Endodermal cell (in vitro differentiated cells): ENCODE data around the gene KMT2C. TPM values are rescaled to one million over a fixed set of nuclear protein-coding genes. Genes with fewer than 3 reads are reported as not detected.

Experiments used
- DNase-seq: peaks from one replicate; pipeline ENCODE4 v3.0.0-alpha.2; 2017
- H3K27ac ChIP-seq: 2 replicates; pipeline ENCODE4 v1.5.1; 2013; ENCODE audit warnings: mild to moderate bottlenecking, low read depth, low read length, moderate library complexity
- H3K27me3 ChIP-seq: 2 replicates; pipeline ENCODE4 v1.6.1; 2013; ENCODE audit warnings: mild to moderate bottlenecking, low read length, moderate library complexity; ENCODE audit not compliant: insufficient read depth, control insufficient read depth, poor library complexity, severe bottlenecking
- H3K36me3 ChIP-seq: 2 replicates; pipeline ENCODE4 v1.7.0; 2013; ENCODE audit warnings: mild to moderate bottlenecking, low read length, moderate library complexity; ENCODE audit not compliant: control insufficient read depth, insufficient read depth
- H3K4me1 ChIP-seq: one replicate; pipeline ENCODE4 v1.7.0; 2013; ENCODE audit warnings: low read length; ENCODE audit not compliant: control insufficient read depth, insufficient read depth
- H3K4me3 ChIP-seq: 2 replicates; pipeline ENCODE4 v1.5.1; 2013; ENCODE audit warnings: mild to moderate bottlenecking, low read length, moderate library complexity
- H3K9ac ChIP-seq: 2 replicates; pipeline ENCODE4 v1.6.1; 2013; ENCODE audit warnings: mild to moderate bottlenecking, low read length, moderate library complexity; ENCODE audit not compliant: poor library complexity, severe bottlenecking; ENCODE audit errors: extremely low read depth
- H3K9me3 ChIP-seq: 2 replicates; pipeline ENCODE4 v1.6.1; 2013; ENCODE audit warnings: mild to moderate bottlenecking, low read length, moderate library complexity; ENCODE audit not compliant: control insufficient read depth
- H3K27ac Mint-ChIP-seq: 2 replicates; pipeline ENCODE4 v1.8.0; 2020; ENCODE audit warnings: mixed read lengths
- H3K27me3 Mint-ChIP-seq: 2 replicates; pipeline ENCODE4 v1.8.0; 2021; ENCODE audit warnings: mild to moderate bottlenecking, mixed read lengths; ENCODE audit not compliant: insufficient read depth
- H3K36me3 Mint-ChIP-seq: 2 replicates; pipeline ENCODE4 v1.8.0; 2020; ENCODE audit warnings: low read depth, mixed read lengths
- H3K4me1 Mint-ChIP-seq: 2 replicates; pipeline ENCODE4 v1.8.0; 2020; ENCODE audit warnings: mixed read lengths
- H3K4me3 Mint-ChIP-seq: 2 replicates; pipeline ENCODE4 v1.8.0; 2020; ENCODE audit warnings: mild to moderate bottlenecking, moderate library complexity, mixed read lengths
- H3K9me3 Mint-ChIP-seq: 2 replicates; pipeline ENCODE4 v1.8.0; 2020; ENCODE audit warnings: mild to moderate bottlenecking, mixed read lengths
- WGBS, 2 experiments: methylation state at CpG; one replicate each; pipeline versions ENCODE4 v1.1.5 to v1.1.7; 2013; ENCODE audit warnings: missing lambda C conversion rate in 2 of 2, mixed read lengths in 1 of 2; ENCODE audit not compliant: insufficient coverage in 1 of 2, insufficient read length in 1 of 2; 5-methylcytosine and 5-hydroxymethylcytosine counted together
- total RNA-seq, 2 donors: library from RNA; stranded (reverse); fragmentation: NEBNext Ultra II Directional in 1 of 2; extraction: Animal tissue kit (Norgen Biotek cat#: 25700) in 1 of 2; gene quantifications; 2 replicates in 1 of 2; 3 replicates in 1 of 2; pipeline ENCODE4 v1.2.1, GENCODE V29; 2021
- TF ChIP-seq, protein P1 (sequence below): fragments of 200-600 bp; sonication (generic); conservative IDR thresholded peaks from 2 replicates; pipeline ENCODE4 v1.5.0; 2021; ENCODE audit warnings: antibody characterized with exemption, mild to moderate bottlenecking

The KMT2C gene
- total RNA-seq, 2 donors from 2014 or later = 54.3 to 60.6 TPM

DNA sequence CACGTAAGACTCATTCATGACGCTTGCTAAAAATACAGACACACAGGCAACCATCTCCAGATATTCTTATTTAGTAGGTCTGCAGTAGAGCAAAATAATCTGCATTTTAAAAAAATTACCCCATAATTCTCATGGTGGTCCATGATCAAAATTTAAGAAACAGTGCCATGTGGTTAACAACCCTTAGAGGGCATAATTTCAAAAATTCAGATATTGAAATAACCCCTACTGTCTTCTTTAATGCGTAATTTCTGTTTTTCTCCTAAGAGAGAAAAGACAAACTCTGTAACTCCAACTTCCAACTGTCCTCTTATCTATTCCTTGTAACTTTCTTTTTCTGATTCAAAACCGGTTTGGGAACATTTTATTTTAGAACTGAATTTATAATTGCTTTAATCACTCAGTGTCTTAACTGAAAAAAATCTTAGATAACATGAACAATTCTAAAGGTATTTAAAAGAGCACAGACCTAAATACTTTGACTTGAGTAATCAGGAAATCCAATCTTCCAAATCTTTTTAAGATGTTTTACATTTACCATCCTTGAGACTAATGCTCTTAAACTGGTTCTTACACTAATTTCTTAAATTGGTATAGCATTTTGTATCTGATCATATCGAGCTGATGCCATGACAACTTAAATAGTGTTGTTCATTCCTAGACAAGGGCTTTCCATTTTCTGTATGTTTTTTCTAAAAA, 262.3 kb downstream of the KMT2C start:
- Mint-ChIP-seq H3K27ac (no peak overlapping the region), H3K4me3 (no peak overlapping the region), H3K9me3 (no peaks in the 10 kb centered on the region), H3K27me3 (no peaks in the 10 kb centered on the region), H3K4me1 (no peaks in the 10 kb centered on the region), H3K36me3 (peaks cover 51% of the 10 kb centered on the region)
- no peak overlapping the region for H3K27ac ChIP-seq
- WGBS, 2 experiments = 93 to 100% methylated on average over 1 to 5 of the region's 5 CpGs
- H3K36me3 ChIP-seq = peaks cover 70% of the 10 kb centered on the region
- H3K4me3 ChIP-seq = no peak overlapping the region
- H3K9me3 ChIP-seq = no peaks in the 10 kb centered on the region
- H3K27me3 ChIP-seq = no peaks in the 10 kb centered on the region
- no peak for DNase-seq
- no peaks in the 10 kb centered on the region for H3K4me1 ChIP-seq
- H3K9ac ChIP-seq = no peak overlapping the region
- TF ChIP-seq, protein P1, sequence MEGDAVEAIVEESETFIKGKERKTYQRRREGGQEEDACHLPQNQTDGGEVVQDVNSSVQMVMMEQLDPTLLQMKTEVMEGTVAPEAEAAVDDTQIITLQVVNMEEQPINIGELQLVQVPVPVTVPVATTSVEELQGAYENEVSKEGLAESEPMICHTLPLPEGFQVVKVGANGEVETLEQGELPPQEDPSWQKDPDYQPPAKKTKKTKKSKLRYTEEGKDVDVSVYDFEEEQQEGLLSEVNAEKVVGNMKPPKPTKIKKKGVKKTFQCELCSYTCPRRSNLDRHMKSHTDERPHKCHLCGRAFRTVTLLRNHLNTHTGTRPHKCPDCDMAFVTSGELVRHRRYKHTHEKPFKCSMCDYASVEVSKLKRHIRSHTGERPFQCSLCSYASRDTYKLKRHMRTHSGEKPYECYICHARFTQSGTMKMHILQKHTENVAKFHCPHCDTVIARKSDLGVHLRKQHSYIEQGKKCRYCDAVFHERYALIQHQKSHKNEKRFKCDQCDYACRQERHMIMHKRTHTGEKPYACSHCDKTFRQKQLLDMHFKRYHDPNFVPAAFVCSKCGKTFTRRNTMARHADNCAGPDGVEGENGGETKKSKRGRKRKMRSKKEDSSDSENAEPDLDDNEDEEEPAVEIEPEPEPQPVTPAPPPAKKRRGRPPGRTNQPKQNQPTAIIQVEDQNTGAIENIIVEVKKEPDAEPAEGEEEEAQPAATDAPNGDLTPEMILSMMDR = peak; percentile 30

DNA sequence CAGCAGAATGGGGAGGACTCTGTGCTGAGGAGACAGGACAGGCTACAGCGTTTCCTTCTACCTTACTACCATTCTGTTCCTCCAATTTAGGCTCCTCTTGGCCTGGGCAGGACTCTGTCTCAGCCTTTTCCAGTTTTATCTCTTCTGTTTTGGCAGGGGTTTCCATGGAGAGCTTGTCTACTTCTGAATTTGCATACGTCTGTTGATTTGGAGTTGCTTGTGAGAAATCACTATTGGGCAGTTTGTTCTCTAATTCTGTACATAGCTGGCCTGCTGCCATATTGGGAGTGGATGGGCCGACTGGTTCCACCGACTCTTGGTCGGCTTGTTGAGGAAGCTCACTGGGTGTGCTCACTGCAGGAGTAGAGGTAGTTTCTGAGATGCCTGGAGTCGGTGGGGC, 273.5 kb downstream of the KMT2C start:
- H3K27ac Mint-ChIP-seq = no peak overlapping the region

DNA sequence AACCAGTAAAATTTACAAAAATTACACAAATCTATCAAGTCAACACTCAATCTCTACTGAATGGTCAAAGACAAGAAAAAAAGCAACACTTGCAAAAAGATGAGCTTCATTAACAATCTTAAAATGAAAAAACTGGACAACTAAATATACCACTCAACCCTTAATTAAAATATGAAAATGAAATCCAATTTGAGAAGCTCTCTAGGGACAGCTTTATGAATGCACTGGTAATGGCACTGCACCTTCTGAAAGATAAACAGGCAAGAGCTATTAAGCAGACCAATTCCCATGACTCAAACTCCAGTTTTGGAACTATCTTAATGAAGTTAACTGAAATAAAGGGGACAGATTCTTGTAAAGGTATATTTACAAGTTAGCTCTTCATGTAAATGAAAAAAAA, 274.6 kb downstream of the KMT2C start:
- no peak overlapping the region for H3K4me3 ChIP-seq
- Mint-ChIP-seq H3K9me3 (no peaks in the 10 kb centered on the region), H3K36me3 (peaks cover 62% of the 10 kb centered on the region), H3K4me1 (no peaks in the 10 kb centered on the region), H3K27me3 (no peaks in the 10 kb centered on the region), H3K4me3 (no peak overlapping the region), H3K27ac (no peak overlapping the region)
- peaks cover 85% of the 10 kb centered on the region for H3K36me3 ChIP-seq
- no peak for DNase-seq
- H3K9me3 ChIP-seq = no peaks in the 10 kb centered on the region
- no peaks in the 10 kb centered on the region for H3K4me1 ChIP-seq
- H3K27ac ChIP-seq = no peak overlapping the region
- TF ChIP-seq, protein P1 = no peak
- H3K9ac ChIP-seq = no peak overlapping the region
- no peaks in the 10 kb centered on the region for H3K27me3 ChIP-seq

More for the DNA sequence above, 273.5 kb downstream of the KMT2C start:
- no peaks in the 10 kb centered on the region for H3K27me3 Mint-ChIP-seq
- H3K36me3 ChIP-seq = peaks cover 86% of the 10 kb centered on the region
- no peaks in the 10 kb centered on the region for H3K9me3 Mint-ChIP-seq
- H3K27ac ChIP-seq = no peak overlapping the region
- H3K4me1 ChIP-seq = no peaks in the 10 kb centered on the region
- peaks cover 64% of the 10 kb centered on the region for H3K36me3 Mint-ChIP-seq
- TF ChIP-seq, protein P1 = no peak
- no peaks in the 10 kb centered on the region for H3K9me3 ChIP-seq
- DNase-seq = no peak
- no peaks in the 10 kb centered on the region for H3K4me1 Mint-ChIP-seq
- H3K27me3 ChIP-seq = no peaks in the 10 kb centered on the region
- no peak overlapping the region for H3K4me3 ChIP-seq
- WGBS, 2 experiments = 79 to 86% methylated on average over 4 to 6 of the region's 6 CpGs
- no peak overlapping the region for H3K4me3 Mint-ChIP-seq
- no peak overlapping the region for H3K9ac ChIP-seq
